ENCODE measurements around the gene SREBF1.
A peak's percentile ranks its signal among the peaks of the same experiment; 100 is the strongest.

SREBF1 gene

GRCh38 chr17:17797119-17797809 is 39.5 kb downstream of the SREBF1 start:
- Histone ChIP-seq H3K9me3 (ENCODE audit: control insufficient read depth, insufficient read depth, low read depth, low read length) (no peaks in the 10 kb centered on the region), H3K27ac (ENCODE audit: low read depth, low read length) (no peak overlapping the region), H3K4me1 (ENCODE audit: control insufficient read depth, insufficient read depth, low read length) (peaks cover 21% of the 10 kb centered on the region), H3K27me3 (ENCODE audit: control insufficient read depth, insufficient read depth, low read length) (peaks cover 17% of the 10 kb centered on the region; the same call in 1 of the 2 replicates), H3K36me3 (ENCODE audit: control insufficient read depth, insufficient read depth, low read length) (no peaks in the 10 kb centered on the region), H3K9ac (ENCODE audit: low read length) (no peak overlapping the region), H3K4me3 (ENCODE audit: low read depth, low read length) (no peak overlapping the region)

GRCh38 chr17:17796787-17797061 is 40.1 kb downstream of the SREBF1 start:
- Histone ChIP-seq H3K27me3 (ENCODE audit: control insufficient read depth, insufficient read depth, low read length) (peaks cover 22% of the 10 kb centered on the region), H3K27ac (ENCODE audit: low read depth, low read length) (no peak overlapping the region), H3K4me3 (ENCODE audit: low read depth, low read length) (no peak overlapping the region), H3K4me1 (ENCODE audit: control insufficient read depth, insufficient read depth, low read length) (peaks cover 26% of the 10 kb centered on the region), H3K36me3 (ENCODE audit: control insufficient read depth, insufficient read depth, low read length) (no peaks in the 10 kb centered on the region), H3K9me3 (ENCODE audit: control insufficient read depth, insufficient read depth, low read depth, low read length) (no peaks in the 10 kb centered on the region), H3K9ac (ENCODE audit: low read length) (no peak overlapping the region)

GRCh38 chr17:17795946-17796786 is 40.6 kb downstream of the SREBF1 start:
- peaks cover 29% of the 10 kb centered on the region for H3K4me1 ChIP-seq (ENCODE audit: control insufficient read depth, insufficient read depth, low read length)
- no peak overlapping the region for H3K4me3 ChIP-seq (ENCODE audit: low read depth, low read length)
- H3K27ac ChIP-seq (ENCODE audit: low read depth, low read length) = no peak overlapping the region
- no peaks in the 10 kb centered on the region for H3K36me3 ChIP-seq (ENCODE audit: control insufficient read depth, insufficient read depth, low read length)
- H3K9ac ChIP-seq (ENCODE audit: low read length) = no peak overlapping the region
- H3K9me3 ChIP-seq (ENCODE audit: control insufficient read depth, insufficient read depth, low read depth, low read length) = no peaks in the 10 kb centered on the region
- peaks cover 27% of the 10 kb centered on the region for H3K27me3 ChIP-seq (ENCODE audit: control insufficient read depth, insufficient read depth, low read length)

- Histone ChIP-seq H3K4me1 (ENCODE audit: control insufficient read depth, insufficient read depth, low read length) (peaks cover 34% of the 10 kb centered on the region), H3K27ac (ENCODE audit: low read depth, low read length) (no peak overlapping the region), H3K4me3 (ENCODE audit: low read depth, low read length) (no peak overlapping the region), H3K27me3 (ENCODE audit: control insufficient read depth, insufficient read depth, low read length) (peaks cover 34% of the 10 kb centered on the region), H3K9me3 (ENCODE audit: control insufficient read depth, insufficient read depth, low read depth, low read length) (no peaks in the 10 kb centered on the region), H3K36me3 (ENCODE audit: control insufficient read depth, insufficient read depth, low read length) (no peaks in the 10 kb centered on the region), H3K9ac (ENCODE audit: low read length) (no peak overlapping the region)
These were observed 41.5 kb downstream of the SREBF1 start for GRCh38 chr17:17795296-17795695.

GRCh38 chr17:17794382-17794781 is 42.4 kb downstream of the SREBF1 start:
- H3K9me3 ChIP-seq (ENCODE audit: control insufficient read depth, insufficient read depth, low read depth, low read length) = no peaks in the 10 kb centered on the region
- H3K4me3 ChIP-seq (ENCODE audit: low read depth, low read length) = no peak overlapping the region
- no peaks in the 10 kb centered on the region for H3K36me3 ChIP-seq (ENCODE audit: control insufficient read depth, insufficient read depth, low read length)
- peaks cover 36% of the 10 kb centered on the region for H3K4me1 ChIP-seq (ENCODE audit: control insufficient read depth, insufficient read depth, low read length)
- H3K9ac ChIP-seq (ENCODE audit: low read length) = no peak overlapping the region
- H3K27me3 ChIP-seq (ENCODE audit: control insufficient read depth, insufficient read depth, low read length) = peaks cover 34% of the 10 kb centered on the region
- H3K27ac ChIP-seq (ENCODE audit: low read depth, low read length) = no peak overlapping the region

GRCh38 chr17:17793378-17794214 is 43.2 kb downstream of the SREBF1 start:
- Histone ChIP-seq H3K27ac (ENCODE audit: low read depth, low read length) (no peak overlapping the region), H3K9me3 (ENCODE audit: control insufficient read depth, insufficient read depth, low read depth, low read length) (no peaks in the 10 kb centered on the region), H3K36me3 (ENCODE audit: control insufficient read depth, insufficient read depth, low read length) (no peaks in the 10 kb centered on the region), H3K4me3 (ENCODE audit: low read depth, low read length) (no peak overlapping the region), H3K9ac (ENCODE audit: low read length) (peak overlapping the region; percentile 9), H3K27me3 (ENCODE audit: control insufficient read depth, insufficient read depth, low read length) (peaks cover 34% of the 10 kb centered on the region), H3K4me1 (ENCODE audit: control insufficient read depth, insufficient read depth, low read length) (peaks cover 38% of the 10 kb centered on the region)

- peak overlapping the region; percentile 26; the same call in 1 of the 2 replicates for H3K4me3 ChIP-seq (ENCODE audit: low read depth, low read length)
- H3K36me3 ChIP-seq (ENCODE audit: control insufficient read depth, insufficient read depth, low read length) = no peaks in the 10 kb centered on the region
- H3K4me1 ChIP-seq (ENCODE audit: control insufficient read depth, insufficient read depth, low read length) = peaks cover 38% of the 10 kb centered on the region
- peaks cover 34% of the 10 kb centered on the region for H3K27me3 ChIP-seq (ENCODE audit: control insufficient read depth, insufficient read depth, low read length)
- no peaks in the 10 kb centered on the region for H3K9me3 ChIP-seq (ENCODE audit: control insufficient read depth, insufficient read depth, low read depth, low read length)
- no peak overlapping the region for H3K27ac ChIP-seq (ENCODE audit: low read depth, low read length)
- no peak overlapping the region for H3K9ac ChIP-seq (ENCODE audit: low read length)
These were observed 44.0 kb downstream of the SREBF1 start for GRCh38 chr17:17792551-17793377.

GRCh38 chr17:17792037-17792550 is 44.7 kb downstream of the SREBF1 start:
- Histone ChIP-seq H3K27me3 (ENCODE audit: control insufficient read depth, insufficient read depth, low read length) (peaks cover 34% of the 10 kb centered on the region), H3K9ac (ENCODE audit: low read length) (no peak overlapping the region), H3K9me3 (ENCODE audit: control insufficient read depth, insufficient read depth, low read depth, low read length) (no peaks in the 10 kb centered on the region), H3K4me1 (ENCODE audit: control insufficient read depth, insufficient read depth, low read length) (peaks cover 41% of the 10 kb centered on the region), H3K36me3 (ENCODE audit: control insufficient read depth, insufficient read depth, low read length) (no peaks in the 10 kb centered on the region), H3K4me3 (ENCODE audit: low read depth, low read length) (peak overlapping the region; percentile 26; the same call in 1 of the 2 replicates), H3K27ac (ENCODE audit: low read depth, low read length) (no peak overlapping the region)

- no peaks in the 10 kb centered on the region for H3K36me3 ChIP-seq (ENCODE audit: control insufficient read depth, insufficient read depth, low read length)
- H3K9me3 ChIP-seq (ENCODE audit: control insufficient read depth, insufficient read depth, low read depth, low read length) = no peaks in the 10 kb centered on the region
- peaks cover 40% of the 10 kb centered on the region for H3K27me3 ChIP-seq (ENCODE audit: control insufficient read depth, insufficient read depth, low read length)
- H3K9ac ChIP-seq (ENCODE audit: low read length) = no peak overlapping the region
- peaks cover 52% of the 10 kb centered on the region for H3K4me1 ChIP-seq (ENCODE audit: control insufficient read depth, insufficient read depth, low read length)
- no peak overlapping the region for H3K4me3 ChIP-seq (ENCODE audit: low read depth, low read length)
- no peak overlapping the region for H3K27ac ChIP-seq (ENCODE audit: low read depth, low read length)
These were observed 45.9 kb downstream of the SREBF1 start for GRCh38 chr17:17790637-17791464.
